B cell (primary cell): ENCODE data around the gene SLC7A10.

ENCODE experiments used
- EZH2 ChIP-seq: IDR thresholded peaks from 2 replicates; pipeline ENCODE4 v1.6.1; 2012; ENCODE audit warnings: borderline replicate concordance, low read depth, mild to moderate bottlenecking, moderate library complexity, low read length; ENCODE audit not compliant: insufficient read depth, poor library complexity, severe bottlenecking
- TF ChIP-seq, protein P1 (sequence below): fragments of 200-600 bp; IDR thresholded peaks from one replicate; pipeline ENCODE4 v1.8.0; 2022; ENCODE audit warnings: antibody characterized with exemption, mild to moderate bottlenecking

DNA sequence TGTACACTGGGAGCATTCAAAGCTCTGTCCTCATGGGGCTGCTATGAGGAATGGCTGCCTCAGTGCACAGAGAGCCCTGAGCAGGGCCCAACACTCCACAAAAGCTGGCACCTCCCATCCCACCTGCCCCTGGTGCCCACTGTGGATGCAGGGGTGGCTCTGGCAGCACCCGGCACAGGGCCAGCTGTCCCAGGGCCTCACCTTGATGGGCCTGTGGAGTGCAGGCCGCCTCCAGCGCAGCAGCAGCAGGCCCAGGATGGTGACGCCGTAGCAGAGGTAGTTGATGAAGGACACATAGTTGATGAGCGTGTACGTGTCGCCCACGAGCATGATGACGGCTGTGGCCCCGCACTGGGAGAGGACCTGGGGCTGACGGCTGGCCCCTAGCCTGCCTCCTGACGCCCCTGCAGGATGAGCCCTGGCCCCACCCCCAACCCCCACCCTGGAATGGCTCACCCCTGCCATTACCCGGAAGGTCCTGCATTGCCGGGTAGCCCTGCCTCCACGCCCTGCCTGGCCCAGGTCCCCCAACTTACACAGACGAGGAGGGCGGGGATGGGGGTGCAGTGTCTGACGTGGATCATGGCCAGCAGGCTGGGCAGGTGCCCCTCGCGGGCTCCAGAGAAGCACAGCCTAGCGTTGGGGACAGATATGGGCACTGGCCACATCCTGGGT, 15.2 kb downstream of the SLC7A10 start:
- TF ChIP-seq, protein P1, sequence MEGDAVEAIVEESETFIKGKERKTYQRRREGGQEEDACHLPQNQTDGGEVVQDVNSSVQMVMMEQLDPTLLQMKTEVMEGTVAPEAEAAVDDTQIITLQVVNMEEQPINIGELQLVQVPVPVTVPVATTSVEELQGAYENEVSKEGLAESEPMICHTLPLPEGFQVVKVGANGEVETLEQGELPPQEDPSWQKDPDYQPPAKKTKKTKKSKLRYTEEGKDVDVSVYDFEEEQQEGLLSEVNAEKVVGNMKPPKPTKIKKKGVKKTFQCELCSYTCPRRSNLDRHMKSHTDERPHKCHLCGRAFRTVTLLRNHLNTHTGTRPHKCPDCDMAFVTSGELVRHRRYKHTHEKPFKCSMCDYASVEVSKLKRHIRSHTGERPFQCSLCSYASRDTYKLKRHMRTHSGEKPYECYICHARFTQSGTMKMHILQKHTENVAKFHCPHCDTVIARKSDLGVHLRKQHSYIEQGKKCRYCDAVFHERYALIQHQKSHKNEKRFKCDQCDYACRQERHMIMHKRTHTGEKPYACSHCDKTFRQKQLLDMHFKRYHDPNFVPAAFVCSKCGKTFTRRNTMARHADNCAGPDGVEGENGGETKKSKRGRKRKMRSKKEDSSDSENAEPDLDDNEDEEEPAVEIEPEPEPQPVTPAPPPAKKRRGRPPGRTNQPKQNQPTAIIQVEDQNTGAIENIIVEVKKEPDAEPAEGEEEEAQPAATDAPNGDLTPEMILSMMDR = no peak
- no peak for TF ChIP-seq EZH2
